NT2/D1 (cell line): ENCODE results near the gene ABCB9.

Experiments
- DNase-seq: peaks from one replicate; pipeline ENCODE4 v3.0.0-alpha.2; 2011; ENCODE audit warnings: low read depth, low spot score
- H3K27me3 ChIP-seq: 2 replicates; pipeline ENCODE4 v1.6.0; 2011; ENCODE audit warnings: mild to moderate bottlenecking; ENCODE audit not compliant: insufficient read length, insufficient read depth
- H3K36me3 ChIP-seq: 2 replicates; pipeline ENCODE4 v1.6.1; 2011; ENCODE audit warnings: mild to moderate bottlenecking, low read length, mixed read lengths; ENCODE audit not compliant: insufficient read depth, insufficient read length
- H3K4me1 ChIP-seq: 2 replicates; pipeline ENCODE4 v1.5.1; 2011; ENCODE audit not compliant: insufficient read depth, insufficient read length
- H3K4me3 ChIP-seq: 2 replicates; pipeline ENCODE4 v1.5.1; 2011; ENCODE audit warnings: low read depth; ENCODE audit not compliant: insufficient read length
- H3K9ac ChIP-seq: 2 replicates; pipeline ENCODE4 v1.6.0; 2011; ENCODE audit warnings: low read depth; ENCODE audit not compliant: insufficient read length
- H3K9me3 ChIP-seq: 2 replicates; pipeline ENCODE4 v1.5.1; 2011; ENCODE audit warnings: mild to moderate bottlenecking, low read length; ENCODE audit not compliant: insufficient read depth
- SUZ12 ChIP-seq: IDR thresholded peaks from 2 replicates; pipeline ENCODE4 v1.6.1; 2011; ENCODE audit not compliant: insufficient read length, insufficient read depth; ENCODE audit errors: extremely low read depth
- YY1 ChIP-seq: IDR thresholded peaks from 2 replicates; pipeline ENCODE4 v1.6.1; 2011; ENCODE audit not compliant: insufficient read length, insufficient read depth
- ZNF274 ChIP-seq: IDR thresholded peaks from 2 replicates; pipeline ENCODE4 v1.6.1; 2011; ENCODE audit warnings: mild to moderate bottlenecking, low read depth, low read length

ABCB9 gene

DNA sequence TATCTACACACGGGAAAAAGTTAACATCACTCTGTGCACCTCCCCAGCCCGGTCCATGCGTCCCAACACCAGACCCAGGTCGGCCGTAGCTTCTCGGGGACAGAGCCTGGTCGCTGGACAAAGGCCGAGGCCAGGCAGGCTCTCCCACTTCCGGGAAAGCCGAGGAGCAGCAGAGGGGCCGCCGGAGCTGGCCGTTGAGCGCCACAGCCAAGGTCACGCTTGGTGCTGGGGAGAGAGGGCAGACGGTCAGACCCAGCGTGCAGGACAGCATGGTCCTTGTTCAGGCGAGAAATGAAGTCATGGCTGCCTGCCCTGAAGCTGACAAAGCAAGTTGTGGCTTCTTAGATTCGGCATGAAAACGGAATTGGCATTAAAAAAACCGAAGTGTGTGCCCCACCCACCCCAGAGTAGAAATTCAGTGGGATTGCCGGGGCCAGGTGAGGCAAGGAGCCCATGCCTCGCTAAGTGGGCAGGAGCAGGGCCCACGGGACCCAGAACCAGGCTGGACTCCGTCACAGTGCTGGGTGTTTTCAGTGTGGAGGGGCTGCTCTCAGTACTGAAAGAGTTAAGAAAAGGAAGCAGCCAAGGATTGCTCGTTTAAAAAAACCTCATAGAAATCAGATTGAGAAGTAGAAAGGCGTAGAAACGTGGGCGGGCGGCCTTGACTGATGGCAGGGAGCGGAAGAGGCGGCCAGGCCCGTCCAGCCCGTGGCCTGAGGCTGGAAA is 18.5 kb upstream of the ABCB9 start:
- no peak for DNase-seq
- H3K9me3 ChIP-seq = no peaks in the 10 kb centered on the region
- no peak overlapping the region for H3K4me3 ChIP-seq
- TF ChIP-seq YY1 (no peak), ZNF274 (no peak), SUZ12 (no peak)
- H3K27me3 ChIP-seq = no peaks in the 10 kb centered on the region
- peak overlapping the region; percentile 37 for H3K9ac ChIP-seq
- peaks cover 24% of the 10 kb centered on the region for H3K4me1 ChIP-seq
- H3K36me3 ChIP-seq = peaks cover 75% of the 10 kb centered on the region

DNA sequence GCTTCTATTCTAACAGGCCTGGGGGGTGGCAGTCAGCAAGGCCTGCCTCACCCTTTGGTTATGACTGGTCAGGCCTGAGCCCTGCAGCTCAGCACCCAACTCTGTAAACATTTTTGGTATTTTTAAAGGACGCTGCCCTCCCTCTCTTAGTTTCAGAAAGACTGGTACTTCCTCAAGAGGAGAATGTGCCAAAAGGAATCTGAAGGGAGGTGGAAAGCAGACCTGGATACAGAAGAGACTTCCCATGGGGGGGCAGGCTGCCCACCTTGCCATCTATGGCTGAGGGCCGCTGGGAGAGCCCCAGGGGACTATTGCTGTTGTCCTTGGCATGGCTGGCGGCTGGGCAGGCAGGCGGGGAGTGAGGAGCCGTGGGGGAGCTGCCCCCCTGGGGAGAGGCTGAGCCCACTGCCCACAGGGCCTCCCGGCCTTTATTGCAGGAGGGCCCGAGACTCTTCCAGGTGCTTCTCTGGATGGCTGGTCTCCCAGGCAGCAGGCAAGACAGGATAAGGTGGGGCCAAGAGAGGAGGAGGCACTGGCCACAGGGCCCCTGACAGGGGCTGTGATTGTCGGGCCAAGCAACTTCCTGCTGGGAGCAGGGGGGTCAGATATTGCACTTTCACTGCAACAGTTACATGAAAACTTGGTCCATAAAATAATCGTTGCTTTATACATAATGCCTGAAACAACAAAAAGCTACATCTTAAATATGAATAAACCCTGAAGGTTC is 17.7 kb upstream of the ABCB9 start:
- Histone ChIP-seq H3K9ac (no peak overlapping the region), H3K4me1 (peaks cover 29% of the 10 kb centered on the region), H3K4me3 (no peak overlapping the region), H3K36me3 (peaks cover 77% of the 10 kb centered on the region), H3K27me3 (no peaks in the 10 kb centered on the region), H3K9me3 (no peaks in the 10 kb centered on the region)
- TF ChIP-seq SUZ12 (no peak), YY1 (no peak), ZNF274 (no peak)
- DNase-seq = no peak

DNA sequence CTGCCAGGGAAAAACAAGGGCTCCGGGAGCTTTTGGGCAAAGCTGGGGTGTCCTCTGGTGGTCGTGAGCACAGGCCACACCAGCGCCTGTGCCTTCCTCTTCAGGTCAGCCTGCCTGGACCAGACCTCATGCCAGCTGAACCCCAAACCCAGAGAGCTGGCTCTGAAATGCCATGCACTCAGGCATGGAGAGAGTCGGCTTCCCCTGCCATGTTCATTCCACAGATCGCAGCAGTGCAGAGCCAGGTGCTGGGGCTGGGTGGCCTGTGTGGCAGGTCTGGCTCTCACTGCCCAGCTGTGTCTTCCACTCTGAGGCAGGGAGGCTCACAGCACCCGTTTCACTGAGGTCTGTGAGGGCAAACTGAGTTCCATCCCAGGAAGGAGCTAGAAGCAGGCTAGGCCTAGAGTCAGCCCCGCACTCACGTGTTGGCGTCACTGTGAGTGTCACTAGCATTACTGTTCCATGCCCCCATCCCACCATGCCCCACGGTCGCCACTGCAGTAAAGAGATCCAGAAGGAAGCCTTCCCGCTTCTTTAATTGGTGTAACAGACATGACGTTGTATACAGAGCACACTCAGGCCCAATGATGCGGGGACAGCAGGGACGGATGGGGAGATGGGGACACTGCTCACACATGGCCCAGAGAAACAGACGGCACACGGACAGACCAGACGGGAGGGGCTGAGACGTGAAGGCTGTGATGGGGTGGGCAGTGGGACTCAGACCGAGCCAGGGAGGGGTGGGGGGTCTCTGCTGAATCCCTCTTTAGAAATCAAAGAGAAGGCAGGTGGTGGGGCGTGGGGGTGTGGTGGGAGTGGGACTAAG is 16.9 kb upstream of the ABCB9 start:
- Histone ChIP-seq H3K27me3 (no peaks in the 10 kb centered on the region), H3K4me1 (peaks cover 29% of the 10 kb centered on the region), H3K9ac (peak overlapping the region; percentile 97), H3K36me3 (peaks cover 78% of the 10 kb centered on the region), H3K9me3 (no peaks in the 10 kb centered on the region), H3K4me3 (no peak overlapping the region)
- no peak for TF ChIP-seq YY1
- no peak for TF ChIP-seq SUZ12
- TF ChIP-seq ZNF274 = no peak
- no peak for DNase-seq

DNA sequence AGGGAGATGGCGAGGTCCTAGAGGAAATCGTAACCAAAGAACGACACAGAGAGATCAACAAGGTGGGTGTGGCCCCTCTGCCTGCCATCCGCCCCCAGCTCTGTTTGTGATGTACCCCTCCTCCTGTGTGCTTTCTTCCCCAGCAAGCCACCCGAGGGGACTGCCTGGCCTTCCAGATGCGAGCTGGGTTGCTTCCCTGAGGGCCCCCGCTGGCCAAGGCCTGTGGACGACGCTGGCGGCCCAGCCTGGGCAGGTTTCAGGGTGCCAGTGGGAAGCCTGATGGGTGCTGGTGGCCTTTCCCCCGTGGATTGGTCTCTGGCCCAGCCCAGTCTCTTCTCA is 16.2 kb upstream of the ABCB9 start:
- Histone ChIP-seq H3K36me3 (peaks cover 78% of the 10 kb centered on the region), H3K9ac (peak overlapping the region; percentile 97), H3K4me3 (no peak overlapping the region), H3K9me3 (no peaks in the 10 kb centered on the region), H3K4me1 (peaks cover 29% of the 10 kb centered on the region), H3K27me3 (no peaks in the 10 kb centered on the region)
- TF ChIP-seq SUZ12 = no peak
- TF ChIP-seq YY1 = no peak
- no peak for TF ChIP-seq ZNF274
- no peak for DNase-seq

DNA sequence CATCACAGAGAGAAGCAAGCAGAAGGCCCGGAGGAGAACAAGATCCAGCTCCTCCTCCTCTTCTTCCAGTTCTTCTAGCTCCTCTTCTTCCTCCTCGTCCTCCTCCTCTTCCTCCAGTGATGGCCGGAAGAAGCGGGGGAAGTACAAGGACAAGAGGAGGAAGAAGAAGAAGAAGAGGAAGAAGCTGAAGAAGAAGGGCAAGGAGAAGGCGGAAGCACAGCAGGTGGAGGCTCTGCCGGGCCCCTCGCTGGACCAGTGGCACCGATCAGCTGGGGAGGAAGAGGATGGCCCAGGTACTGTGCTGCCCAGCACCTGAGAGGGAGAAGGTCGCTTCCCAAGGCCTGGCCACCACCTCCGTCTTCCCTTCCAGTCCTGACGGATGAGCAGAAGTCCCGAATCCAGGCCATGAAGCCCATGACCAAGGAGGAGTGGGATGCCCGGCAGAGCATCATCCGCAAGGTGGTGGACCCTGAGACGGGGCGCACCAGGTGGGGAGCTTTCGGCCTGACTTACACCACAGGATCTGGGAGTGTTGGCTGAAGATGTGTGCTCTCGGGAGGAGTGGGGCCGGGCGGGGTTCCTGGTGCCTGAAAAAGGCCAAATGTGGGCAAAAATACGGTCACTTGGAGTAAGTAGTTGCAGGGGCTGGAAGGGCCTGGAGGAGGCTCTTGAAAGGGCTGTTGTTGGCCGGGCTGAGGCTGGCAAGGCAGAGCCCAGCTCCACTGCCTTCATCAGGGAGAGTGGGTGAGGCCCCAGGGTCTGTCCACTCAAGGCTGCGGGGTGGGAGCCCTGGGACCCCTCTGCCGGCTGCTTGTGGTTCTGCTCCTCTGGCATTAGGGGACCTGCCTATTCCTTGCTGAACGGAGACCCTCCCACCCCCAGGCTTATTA is 15.6 kb upstream of the ABCB9 start:
- H3K9me3 ChIP-seq = no peaks in the 10 kb centered on the region
- H3K4me3 ChIP-seq = peak overlapping the region; percentile 94
- no peak for DNase-seq
- H3K27me3 ChIP-seq = no peaks in the 10 kb centered on the region
- peak overlapping the region; percentile 97 for H3K9ac ChIP-seq
- TF ChIP-seq YY1 = no peak
- no peak for TF ChIP-seq ZNF274
- TF ChIP-seq SUZ12 = no peak
- peaks cover 78% of the 10 kb centered on the region for H3K36me3 ChIP-seq
- H3K4me1 ChIP-seq = peaks cover 29% of the 10 kb centered on the region

DNA sequence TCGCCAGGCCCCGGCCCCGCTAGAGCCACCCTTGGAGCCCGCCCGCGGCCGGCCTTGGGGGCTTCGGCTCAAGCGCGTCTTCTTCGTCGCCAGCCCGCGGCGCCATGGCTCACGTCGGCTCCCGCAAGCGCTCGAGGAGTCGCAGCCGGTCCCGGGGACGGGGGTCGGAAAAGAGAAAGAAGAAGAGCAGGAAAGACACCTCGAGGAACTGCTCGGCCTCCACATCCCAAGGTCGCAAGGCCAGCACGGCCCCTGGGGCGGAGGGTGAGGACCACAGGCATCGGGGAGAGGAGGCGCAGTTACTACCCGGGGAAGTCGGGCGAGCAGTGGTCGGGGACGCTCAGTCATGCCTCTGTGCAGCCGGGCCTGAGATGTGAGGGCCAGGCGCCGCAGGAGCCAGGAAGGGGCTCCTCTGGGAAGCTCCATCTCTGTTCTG is 14.8 kb upstream of the ABCB9 start:
- Histone ChIP-seq H3K27me3 (no peaks in the 10 kb centered on the region), H3K4me1 (peaks cover 29% of the 10 kb centered on the region), H3K9me3 (no peaks in the 10 kb centered on the region), H3K36me3 (peaks cover 74% of the 10 kb centered on the region), H3K4me3 (peak overlapping the region; percentile 94), H3K9ac (peak overlapping the region; percentile 97)
- TF ChIP-seq SUZ12 (no peak), ZNF274 (no peak), YY1 (no peak)
- no peak for DNase-seq
